HG03457 (cell line): Measurements from ENCODE around the gene SERP2.

Experiments used
- ATAC-seq: cut with Tn5 transposase; IDR thresholded peaks from one replicate; pipeline ENCODE4 v1.9.1; 2021; ENCODE audit warnings: moderate number of reproducible peaks; ENCODE audit not compliant: unreplicated experiment

The SERP2 gene

GRCh38 chr13:44355621-44356020, 18.0 kb upstream of the SERP2 start:
- ATAC-seq = no peak

- ATAC-seq = no peak
Measured at GRCh38 chr13:44359983-44360375, 13.6 kb upstream of the SERP2 start.

GRCh38 chr13:44362394-44363040, 11.1 kb upstream of the SERP2 start:
- no peak for ATAC-seq

- no peak for ATAC-seq
Measured at GRCh38 chr13:44363631-44364344, 9.8 kb upstream of the SERP2 start.

GRCh38 chr13:44364345-44365000, 9.2 kb upstream of the SERP2 start:
- no peak for ATAC-seq

GRCh38 chr13:44365008-44365407, 8.6 kb upstream of the SERP2 start:
- no peak for ATAC-seq

- no peak for ATAC-seq
Measured at GRCh38 chr13:44365899-44366298, 7.7 kb upstream of the SERP2 start.

- ATAC-seq = no peak
Measured at GRCh38 chr13:44368062-44368591, 5.5 kb upstream of the SERP2 start.

GRCh38 chr13:44368599-44369368, 4.8 kb upstream of the SERP2 start:
- ATAC-seq = no peak

- no peak for ATAC-seq
Measured at GRCh38 chr13:44371421-44371820, 2.2 kb upstream of the SERP2 start.

- no peak for ATAC-seq
Measured at GRCh38 chr13:44373247-44373600, 400 bp upstream of the SERP2 start.

GRCh38 chr13:44374348-44374712, 706 bp downstream of the SERP2 start:
- ATAC-seq = no peak

- no peak for ATAC-seq
Measured at GRCh38 chr13:44378277-44378676, 4.7 kb downstream of the SERP2 start.

GRCh38 chr13:44379885-44380284, 6.3 kb downstream of the SERP2 start:
- no peak for ATAC-seq

- no peak for ATAC-seq
Measured at GRCh38 chr13:44380404-44381165, 7.0 kb downstream of the SERP2 start.

- ATAC-seq = no peak
Measured at GRCh38 chr13:44382635-44383145, 9.1 kb downstream of the SERP2 start.

GRCh38 chr13:44383945-44384344, 10.3 kb downstream of the SERP2 start:
- no peak for ATAC-seq

- ATAC-seq = no peak
Measured at GRCh38 chr13:44384778-44385177, 11.2 kb downstream of the SERP2 start.

GRCh38 chr13:44385401-44385800, 11.8 kb downstream of the SERP2 start:
- no peak for ATAC-seq

- no peak for ATAC-seq
Measured at GRCh38 chr13:44385847-44386246, 12.2 kb downstream of the SERP2 start.
